Tongue (tissue), 2 donors: ENCODE measurements around the gene EFCAB8. TPM values are rescaled to one million over a fixed set of nuclear protein-coding genes. Genes with fewer than 3 reads are reported as not detected.

Experiments used
- DNase-seq: peaks from one replicate; pipeline ENCODE4 v3.0.0-alpha.2; 2015
- total RNA-seq: library from RNA; depleted of rRNA; stranded (reverse); fragments of >200 nt; gene quantifications from one replicate; pipeline ENCODE4 v1.2.3, GENCODE V29; 2014

EFCAB8 gene
- total RNA-seq, 1 donor from 2014 or later: 2.3 TPM

DNA sequence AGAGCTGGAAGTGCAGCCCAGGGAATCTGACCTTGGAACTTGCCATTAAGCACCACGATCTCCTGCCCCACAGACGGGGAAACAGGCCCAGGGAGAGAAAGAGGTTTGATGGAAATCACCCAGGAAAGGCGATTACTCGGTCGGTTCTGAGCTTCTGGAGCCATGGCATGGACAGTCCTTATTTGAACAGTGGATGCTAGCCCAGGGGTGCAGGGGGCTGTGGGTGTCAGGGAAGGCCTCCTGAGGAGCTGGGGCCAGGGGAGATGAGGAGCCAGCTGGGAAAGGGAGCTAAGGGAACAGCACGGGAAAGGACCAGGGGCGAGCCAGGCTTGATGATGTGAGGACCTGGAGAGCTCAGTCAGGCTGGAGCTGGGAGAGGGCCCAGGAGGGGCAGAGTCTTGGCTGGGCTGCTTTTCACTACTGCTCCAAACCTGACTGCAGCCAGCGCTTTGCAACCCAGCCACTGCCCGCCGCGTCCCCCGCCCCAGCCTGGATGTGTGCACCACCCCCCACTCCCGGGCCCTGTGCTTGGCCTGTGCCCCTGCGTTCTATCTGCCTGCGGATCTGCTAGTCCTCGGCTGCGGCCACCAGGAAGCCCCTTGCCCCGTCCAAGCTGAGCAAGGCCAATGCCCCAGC lies 127.7 kb downstream of the EFCAB8 start:
- no peak for DNase-seq

DNA sequence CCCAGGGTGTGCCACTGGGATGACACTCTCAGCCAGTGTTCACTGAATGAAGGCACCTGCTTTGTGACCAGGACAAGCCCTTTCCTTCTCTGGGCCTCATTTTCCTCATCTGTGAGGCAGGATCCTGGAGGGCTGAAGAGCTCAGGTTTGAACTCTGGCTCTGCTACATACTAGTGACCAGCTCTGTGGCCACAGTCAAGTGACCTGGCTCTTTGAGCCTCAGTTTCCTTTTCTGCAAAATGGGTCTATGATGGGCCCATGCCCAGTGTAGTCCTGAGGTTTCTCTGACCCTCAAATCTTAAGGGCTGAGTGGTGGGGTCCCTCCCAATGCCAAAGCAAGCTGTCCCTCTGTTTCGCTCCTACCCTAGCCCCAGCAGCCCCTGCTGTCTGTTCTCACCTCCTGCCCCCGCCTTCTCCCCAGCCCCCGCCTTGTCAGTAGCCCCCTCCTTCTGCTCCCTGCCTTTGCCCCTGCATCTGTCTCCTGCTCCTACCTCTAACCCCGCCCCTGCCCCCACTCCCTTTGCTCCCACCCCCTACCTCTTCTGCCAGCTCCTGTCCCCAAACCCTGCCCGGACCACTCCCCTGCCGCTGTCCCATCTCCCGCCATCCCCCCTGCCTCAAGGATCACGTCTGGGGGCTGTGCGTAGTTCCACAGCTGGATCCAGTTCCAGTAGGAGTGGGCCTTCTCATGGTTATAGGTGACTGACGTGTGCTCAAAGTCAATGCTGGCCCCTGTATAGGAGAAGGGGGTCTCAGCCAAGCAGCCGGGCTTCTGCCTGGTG lies 128.5 kb downstream of the EFCAB8 start:
- DNase-seq: no peak

DNA sequence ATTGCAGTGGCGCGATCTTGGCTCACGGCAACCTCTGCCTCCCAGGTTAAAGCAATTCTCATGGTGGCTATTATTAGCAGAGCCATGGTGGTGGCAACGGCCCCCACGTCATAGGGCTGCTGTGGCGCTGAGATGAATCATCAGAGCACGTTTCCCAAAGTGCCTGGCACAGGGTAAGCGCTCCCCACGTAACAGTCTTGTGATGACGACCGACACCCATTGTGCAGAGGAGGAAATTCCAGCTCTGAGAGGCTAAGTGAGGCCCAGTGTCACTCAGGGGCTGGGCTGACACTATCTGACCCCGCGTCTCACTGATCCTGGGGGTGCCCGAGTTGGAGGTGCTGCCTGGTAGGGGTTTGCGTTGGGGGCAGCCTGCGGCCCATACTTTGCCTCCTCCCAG lies 129.3 kb downstream of the EFCAB8 start:
- DNase-seq: no peak

DNA sequence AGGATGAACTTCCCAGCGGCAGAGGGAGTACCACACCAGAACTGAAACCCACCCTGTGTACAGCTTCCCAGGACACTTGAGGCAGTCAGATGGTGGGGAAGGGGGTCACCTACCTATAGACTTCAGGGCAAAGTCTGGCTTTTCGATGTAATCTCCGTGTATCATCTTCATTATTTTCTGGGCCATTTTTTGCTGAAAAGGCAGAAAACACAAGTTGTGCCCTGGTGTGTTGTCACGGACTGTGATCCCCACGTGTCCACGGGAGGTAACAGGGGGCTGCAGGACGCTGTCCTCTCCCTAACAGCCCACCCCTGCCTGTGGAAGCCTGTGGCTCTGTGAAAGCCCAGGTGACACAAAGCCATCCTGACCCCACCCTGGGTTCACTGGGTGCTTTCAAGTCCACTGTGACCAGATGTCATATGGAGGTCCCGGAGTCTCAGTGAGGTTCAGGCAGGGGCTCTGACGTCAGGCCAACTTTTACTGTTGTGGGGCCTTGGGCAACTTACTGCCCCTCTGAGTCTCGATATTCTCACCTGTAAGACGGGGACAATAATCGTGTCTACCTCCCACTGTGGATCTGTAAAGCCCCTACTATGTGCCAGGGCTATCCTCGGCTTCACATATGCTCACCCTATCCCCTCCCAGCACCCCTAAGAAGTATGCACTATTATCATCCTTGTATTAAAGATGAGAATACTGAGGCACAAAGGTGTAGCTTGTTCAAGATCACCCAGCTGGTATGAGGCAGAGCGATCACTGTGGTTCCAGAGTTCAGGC lies 131.0 kb downstream of the EFCAB8 start:
- no peak for DNase-seq

DNA sequence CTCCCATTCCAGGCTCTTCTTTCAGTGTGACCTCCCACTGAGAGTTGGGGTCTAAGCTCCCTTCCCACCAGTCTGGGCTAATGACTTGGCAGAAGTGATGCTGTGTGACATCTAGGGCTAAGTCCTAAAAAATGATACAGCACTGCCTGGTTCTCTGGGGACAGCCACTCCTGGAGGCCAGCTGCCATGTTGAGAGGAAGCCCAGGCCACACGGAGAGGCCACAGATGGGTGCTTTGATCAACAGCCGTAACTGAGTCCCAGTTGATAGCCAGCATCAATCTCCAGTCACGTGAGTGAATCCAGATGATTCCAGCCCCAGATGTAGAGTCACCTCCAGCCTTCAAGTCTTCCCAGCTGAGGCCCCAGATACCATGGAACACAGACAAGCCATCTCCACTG lies 131.7 kb downstream of the EFCAB8 start:
- DNase-seq: no peak

DNA sequence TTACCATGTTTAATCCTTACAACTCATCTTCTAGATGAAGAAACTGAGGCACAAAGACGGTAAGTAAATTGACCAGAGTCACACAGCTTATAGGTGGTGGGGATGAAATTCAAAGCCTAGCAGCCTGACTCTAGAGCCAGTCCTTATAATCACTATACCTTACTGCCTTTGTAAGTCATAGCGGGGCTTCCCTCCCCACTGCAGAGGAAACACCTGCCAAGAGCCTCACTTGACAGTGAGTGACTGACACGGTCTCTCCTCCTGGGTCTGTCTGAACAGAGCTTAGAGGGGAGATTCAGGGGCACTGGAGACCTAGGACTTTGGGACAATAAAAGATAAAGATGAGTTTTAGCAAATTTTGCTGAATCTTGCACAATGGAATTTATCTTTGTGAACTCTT lies 132.7 kb downstream of the EFCAB8 start:
- DNase-seq: no peak

DNA sequence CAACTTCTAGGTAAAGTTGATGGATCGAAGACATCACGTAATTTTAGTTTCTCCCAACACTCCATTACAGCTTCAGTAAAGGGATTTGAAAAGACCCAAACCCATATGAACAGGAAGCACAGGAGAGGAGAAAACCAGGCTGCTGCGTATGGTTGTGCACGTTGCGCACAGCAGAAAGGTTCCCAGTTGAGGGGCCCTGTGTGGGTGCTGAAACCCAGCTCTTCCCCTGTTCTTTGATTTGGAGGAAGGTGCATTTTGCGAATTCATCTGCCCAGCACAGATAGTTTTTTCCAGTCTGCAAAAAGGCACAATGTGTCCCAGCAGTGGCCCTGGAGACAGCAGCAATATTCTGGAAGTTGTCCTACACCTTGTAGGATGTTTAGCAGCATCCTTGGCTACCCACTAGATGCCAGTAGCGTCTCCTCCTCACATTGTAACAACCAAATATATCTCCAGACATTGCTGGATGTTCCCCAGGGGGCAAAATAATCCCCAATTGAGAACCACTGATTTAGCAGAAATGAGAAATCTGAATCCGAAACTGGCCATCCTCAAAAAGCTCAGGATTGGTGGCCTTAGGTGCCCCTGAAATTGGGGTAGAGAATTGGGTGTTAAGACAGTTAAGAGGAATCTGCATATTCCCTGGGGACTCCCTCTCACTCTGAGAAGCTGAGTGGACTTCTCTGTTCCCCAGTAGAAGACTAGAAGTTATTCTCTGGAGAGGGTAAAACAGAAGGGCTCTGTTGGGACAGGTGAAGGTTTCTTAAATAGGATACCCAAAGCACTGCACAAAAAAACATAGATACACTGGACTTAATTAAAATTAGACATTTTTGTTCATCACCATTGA lies 133.3 kb downstream of the EFCAB8 start:
- DNase-seq: no peak

DNA sequence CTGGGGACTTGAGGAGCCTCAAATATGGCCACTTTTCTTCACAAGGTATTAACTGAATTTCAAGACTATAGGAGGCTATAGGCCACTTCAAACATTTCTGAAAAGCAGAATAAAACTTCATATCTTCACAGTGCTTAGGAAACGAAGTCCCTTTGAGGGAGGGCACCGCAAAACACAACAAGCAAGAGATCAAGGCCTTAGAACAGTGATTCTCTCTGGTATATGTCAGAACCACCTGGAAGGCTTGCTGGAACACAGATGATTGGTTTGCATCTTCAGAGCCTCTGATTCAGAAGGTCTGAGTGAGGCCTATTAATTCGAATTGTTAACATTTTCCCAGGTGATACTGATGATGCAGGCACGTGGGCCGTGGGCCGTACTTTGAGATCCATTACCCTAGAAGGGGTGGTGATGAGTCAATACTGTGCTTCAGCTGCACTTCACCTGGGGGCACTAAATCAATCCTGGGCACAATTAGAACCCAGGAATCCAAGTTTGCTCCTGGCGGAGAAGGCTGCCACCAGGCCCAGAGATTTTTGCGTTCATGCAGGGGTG lies 134.8 kb downstream of the EFCAB8 start:
- DNase-seq: no peak

DNA sequence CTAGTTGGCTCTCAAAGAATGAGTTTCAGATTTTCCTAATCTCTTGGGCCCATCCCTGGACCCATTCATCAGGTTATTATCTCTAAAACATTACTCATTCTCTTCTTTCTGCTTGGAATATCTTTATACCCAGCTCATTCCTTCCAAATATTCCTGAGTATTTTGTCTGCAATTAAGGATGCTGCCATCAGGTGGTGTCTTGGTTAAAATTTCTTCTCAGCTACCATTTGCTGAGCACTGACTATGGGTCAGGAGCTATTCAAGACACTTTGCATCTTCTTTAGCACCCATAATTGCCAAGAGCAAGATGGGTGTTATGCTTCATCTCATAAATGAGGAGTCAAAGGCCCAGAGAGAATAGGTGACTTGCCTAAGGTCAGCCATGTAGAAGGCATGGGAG lies 137.1 kb downstream of the EFCAB8 start:
- no peak for DNase-seq

DNA sequence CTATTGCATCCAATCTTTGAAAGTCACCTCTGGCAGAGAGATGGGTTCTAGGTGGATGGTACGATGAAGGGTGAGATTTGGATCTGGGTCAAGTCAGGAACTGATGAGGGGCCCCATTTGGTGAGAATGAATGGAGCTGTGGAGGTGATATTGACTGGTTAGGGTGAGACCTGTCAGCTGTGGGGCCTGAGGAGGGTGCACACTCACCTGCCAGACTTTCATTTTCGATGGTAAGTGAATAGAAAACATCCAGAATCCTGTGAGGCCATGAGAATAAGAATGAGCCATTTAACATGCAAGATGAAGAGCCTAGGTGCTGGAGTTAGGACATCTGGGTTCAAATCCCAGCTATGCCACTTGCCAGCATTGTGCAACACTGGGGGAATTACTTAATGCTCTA lies 138.7 kb downstream of the EFCAB8 start:
- DNase-seq: no peak

DNA sequence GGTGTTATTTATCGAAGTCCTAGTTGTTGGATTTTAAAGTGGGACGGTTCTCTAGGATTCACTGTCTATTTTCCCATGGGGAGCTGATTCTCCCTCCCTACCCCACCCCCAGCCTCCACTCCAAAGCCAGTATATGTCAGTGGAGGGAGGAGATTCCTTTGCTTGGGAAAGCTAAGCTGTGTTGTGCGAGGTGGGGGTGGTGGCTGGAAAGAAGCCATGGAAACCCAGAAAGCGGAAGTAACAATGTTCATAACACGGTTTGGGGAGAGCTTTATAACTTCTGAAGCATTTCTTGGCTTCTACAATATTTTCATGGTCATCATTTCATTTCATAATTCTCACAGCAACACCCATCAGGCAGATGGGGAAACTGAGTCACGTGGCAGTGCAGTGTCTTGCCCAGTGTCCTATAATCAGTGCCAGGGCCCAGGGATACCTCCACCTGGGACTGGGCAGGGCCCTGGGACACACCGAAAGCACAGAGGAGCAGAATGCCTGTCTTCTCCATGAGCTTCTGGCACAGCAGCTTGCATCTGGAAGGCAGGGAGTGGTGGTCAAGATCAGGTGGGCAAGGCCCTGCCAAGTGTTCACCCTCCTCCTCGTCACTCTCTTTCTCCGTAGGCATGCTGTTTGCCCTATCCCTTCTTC lies 141.0 kb downstream of the EFCAB8 start:
- DNase-seq: no peak

DNA sequence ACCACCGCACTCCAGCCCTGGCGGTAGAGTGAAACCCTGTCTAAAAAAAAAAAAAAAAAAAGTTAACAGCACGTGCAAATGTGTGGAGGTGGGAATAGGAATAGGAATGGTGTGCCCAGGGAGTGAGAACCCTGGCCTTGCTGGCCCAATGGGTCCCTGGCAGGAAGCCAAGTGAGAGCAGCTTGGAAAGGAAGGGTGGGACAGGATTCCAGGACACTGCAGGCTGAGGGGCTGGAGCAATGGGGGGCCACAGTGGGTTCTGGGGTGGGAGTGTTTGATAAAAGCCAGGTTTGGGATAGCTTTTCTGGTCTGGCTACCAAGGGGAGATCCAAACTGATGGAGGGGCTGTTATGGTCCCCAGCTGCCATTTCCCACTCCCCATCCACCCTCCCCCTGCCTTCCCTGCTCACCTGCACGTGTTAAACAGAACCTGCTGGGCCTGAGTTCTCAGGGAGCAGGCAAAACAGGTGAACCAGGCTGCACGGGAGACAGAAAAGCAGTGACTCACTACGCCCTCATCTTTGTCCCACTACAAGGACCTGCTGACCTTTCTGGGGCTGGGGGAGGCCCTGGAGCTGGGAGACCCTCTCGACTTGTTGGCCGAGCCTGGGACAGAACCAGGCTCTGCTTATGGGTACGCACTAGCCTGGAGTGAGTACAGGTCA lies 142.2 kb downstream of the EFCAB8 start:
- no peak for DNase-seq

DNA sequence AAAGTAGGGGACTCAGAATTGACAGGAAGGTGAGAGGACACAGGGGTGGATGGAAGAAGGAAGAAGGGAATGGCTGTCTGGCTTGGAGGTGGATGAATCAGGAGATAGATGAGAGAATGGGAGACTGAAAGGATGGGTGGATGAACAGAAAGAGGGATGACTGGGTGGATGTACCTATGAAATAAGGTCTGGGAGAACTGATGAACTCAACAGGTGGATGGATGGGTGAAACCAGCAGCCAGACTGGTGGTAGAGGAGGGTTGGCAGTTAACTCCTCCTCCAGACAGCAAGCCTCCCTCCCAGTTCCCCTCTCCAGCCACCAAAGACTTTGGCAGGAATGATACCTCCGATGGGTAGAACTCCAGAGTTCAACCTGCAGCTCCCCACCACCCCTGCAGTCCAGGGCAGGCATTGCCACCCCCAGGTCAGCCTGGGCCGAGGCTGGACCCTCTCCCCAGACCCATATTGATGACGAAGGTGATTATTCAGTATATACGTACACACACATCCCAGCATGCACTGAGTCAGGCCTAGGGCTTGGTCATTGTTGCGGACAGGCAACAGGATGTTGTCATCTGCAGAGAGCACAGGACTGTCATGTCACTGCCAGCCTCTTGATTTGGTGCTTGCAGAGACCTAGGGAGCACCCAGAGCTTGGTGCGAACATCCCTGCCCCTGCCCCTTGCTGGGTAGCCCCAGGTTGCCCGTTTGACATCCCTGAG lies 143.5 kb downstream of the EFCAB8 start:
- no peak for DNase-seq

DNA sequence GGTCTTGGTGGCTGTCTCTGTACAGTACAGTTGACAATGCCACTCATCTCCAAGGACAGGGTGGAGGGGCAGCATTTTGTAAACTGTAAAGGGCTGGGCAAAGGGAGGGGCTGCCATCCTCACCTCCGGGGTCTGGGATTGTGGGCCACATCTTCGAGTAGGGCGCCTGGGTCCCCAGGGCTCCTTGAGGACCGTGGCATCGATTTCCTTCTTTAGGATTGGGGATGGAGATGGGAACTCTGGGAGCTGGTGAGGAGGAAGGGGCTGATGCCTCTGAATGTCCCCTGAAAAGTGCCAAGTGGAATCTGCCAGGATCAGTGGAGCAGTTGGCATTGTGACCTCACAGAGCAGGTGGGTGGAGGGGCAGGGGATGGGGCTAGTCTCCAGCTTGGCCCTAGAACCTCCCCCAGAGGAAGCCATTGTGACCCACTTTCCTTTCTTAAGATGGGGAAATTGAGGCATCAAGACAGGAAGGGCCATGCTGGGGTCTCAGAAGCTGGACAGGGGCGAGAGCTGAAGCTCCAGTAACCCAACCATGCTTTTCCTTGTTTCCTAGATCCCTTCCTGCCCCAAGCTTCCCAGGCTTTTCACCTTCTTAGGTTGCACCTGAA lies 145.5 kb downstream of the EFCAB8 start, which contains the start of gene SUN5:
TSS of gene SUN5 (minus strand) at position 293 of the 611 bp plus-strand sequence. CDS start at position 200, 93 bp downstream.
- DNase-seq: no peak

DNA sequence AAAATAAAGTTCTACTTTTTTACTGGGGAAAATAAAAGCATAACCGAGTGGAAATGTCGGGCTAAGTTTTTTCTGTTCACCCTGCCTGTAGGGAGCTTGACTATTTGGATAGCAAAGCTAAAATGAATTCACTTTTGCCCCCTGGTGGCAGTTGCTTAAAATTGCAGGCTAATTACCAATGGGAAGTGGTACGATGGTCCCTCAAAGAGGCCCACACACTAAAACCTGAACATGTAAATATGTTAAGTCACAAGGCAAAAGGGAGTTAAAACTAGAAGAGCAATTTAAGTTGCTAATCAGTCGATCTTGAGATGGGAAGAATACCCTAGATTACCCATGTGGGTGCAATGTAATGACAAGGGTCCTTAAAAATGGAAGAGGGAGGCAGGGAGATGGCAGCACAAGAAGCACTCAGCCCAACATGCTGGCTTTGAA lies 146.4 kb downstream of the EFCAB8 start:
- no peak for DNase-seq

DNA sequence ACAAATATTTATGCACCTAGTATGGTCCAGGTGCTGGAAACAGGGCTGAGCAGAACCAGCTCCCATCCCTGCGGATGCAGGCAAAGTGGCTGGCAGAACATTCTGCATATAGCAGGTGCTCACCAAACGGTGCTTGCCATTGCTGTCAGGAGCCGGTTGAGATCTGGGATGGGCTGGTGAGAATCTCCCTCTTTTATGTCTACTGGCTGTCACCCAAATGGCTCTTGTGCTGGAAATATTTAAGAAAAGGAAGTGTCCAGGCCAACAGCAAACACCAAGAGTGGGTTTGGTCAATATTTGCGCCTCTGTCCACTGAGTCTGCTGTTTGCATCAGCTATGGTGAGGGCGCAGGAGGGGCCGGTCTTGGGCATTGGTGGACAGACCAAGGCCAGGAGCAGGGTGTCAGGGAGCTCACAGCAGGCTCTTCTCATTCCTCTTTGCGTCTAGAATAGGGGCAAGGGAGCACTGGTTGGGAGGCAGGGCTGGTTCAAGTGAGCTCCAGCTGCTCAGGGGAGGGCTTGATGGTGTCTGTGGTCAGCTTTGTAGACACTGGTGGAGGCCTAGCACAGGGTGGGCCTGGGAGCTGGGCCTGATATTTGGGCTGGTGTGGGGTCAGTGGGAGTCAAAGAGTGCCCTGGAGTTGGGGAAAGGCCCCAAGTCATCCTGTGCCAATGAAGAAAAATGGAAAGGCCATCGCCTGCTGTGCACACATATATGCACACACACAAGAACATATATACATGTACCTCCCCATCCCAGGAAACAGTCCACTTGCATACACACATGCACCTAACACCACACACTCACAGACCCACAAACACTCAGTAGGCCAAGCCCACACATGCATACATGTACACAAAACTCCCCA lies 147.4 kb downstream of the EFCAB8 start:
- DNase-seq: no peak

DNA sequence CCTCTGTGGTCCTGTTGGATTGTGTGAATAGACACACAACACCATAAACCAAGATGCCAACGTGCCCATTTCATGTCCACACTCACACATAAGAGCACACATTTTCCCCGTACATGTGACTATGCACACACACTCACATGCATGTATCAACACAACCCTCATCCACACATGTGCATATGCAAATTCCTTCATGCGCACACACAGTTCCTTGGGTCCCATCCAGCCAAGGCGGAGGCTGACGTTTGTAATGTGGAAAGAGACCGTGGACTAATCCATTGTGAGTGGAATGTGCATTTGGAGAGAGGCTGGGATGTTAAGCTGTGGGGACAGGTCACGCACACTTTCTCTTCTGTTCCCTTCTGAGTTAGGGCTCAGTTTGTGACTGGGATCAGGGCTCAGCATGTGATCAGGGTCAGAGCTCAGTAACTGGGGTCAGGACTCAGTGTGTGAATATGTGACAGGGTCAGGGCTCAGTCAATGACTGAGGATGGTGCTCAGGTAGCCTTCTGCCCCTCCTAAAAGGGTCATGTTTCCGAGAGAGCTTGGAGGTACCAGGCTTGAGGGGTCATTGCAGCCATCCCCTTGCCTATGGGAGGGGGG lies 148.2 kb downstream of the EFCAB8 start:
- DNase-seq: no peak
